BLaER1 (cell line): ENCODE measurements around the gene MAP4K2.
A peak's percentile ranks its signal among the peaks of the same experiment; 100 is the strongest.

Experiments used
- H3K27ac ChIP-seq: shearing (Covaris generic); formaldehyde crosslinking; 2 replicates; pipeline ENCODE4 v1.8.1; 2022
- H3K27me3 ChIP-seq: shearing (Covaris generic); formaldehyde crosslinking; 2 replicates; pipeline ENCODE4 v1.8.1; 2022
- H3K36me3 ChIP-seq: shearing (Covaris generic); formaldehyde crosslinking; 2 replicates; pipeline ENCODE4 v1.8.1; 2022
- H3K4me1 ChIP-seq: shearing (Covaris generic); formaldehyde crosslinking; 2 replicates; pipeline ENCODE4 v1.8.1; 2022
- H3K4me2 ChIP-seq: shearing (Covaris generic); formaldehyde crosslinking; 2 replicates; pipeline ENCODE4 v1.8.1; 2022
- H3K4me3 ChIP-seq: shearing (Covaris generic); formaldehyde crosslinking; 2 replicates; pipeline ENCODE4 v1.8.1; 2022
- H3K9ac ChIP-seq: shearing (Covaris generic); formaldehyde crosslinking; 2 replicates; pipeline ENCODE4 v1.8.1; 2022
- H3K9me3 ChIP-seq: shearing (Covaris generic); formaldehyde crosslinking; 2 replicates; pipeline ENCODE4 v1.8.1; 2022
- H4K20me1 ChIP-seq: shearing (Covaris generic); formaldehyde crosslinking; 2 replicates; pipeline ENCODE4 v1.8.1; 2022
- Cebpa-rat ChIP-seq: shearing (Covaris generic); IDR thresholded peaks from 2 replicates; pipeline ENCODE4 v1.8.1; 2022

MAP4K2 gene

DNA sequence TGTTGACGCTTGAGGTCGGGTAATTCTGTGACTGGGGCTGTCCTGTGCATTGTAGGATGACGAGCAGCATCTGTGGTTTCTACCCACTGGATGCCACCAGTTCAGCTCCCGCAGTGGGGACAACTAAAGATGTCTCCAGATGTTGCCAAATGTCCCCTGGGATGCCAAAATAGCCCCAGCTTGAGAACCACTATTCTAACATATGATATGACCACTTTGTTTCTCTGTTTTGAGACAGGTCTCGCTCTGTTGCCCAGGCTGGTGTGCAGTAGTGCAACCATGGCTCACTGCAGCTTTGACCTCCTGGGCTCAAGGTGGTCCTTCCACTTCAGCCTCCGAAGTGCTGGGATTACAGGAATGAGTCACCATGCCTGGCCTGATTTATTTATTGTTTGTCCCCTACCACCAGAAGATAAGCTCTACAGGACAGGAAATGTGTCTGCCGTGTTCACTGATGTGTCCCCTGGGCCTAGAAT lies 11.7 kb upstream of the MAP4K2 start:
- Histone ChIP-seq H3K4me1 (peaks cover 50% of the 10 kb centered on the region), H3K4me3 (no peak overlapping the region), H4K20me1 (peaks cover under 1% of the 10 kb centered on the region; the same call in 1 of the 2 replicates), H3K27me3 (no peaks in the 10 kb centered on the region), H3K4me2 (peak overlapping the region; percentile 95), H3K36me3 (no peaks in the 10 kb centered on the region), H3K9me3 (no peaks in the 10 kb centered on the region), H3K9ac (no peak overlapping the region), H3K27ac (no peak overlapping the region)
- peak; percentile 76; the same call in 1 of the 2 replicates for TF ChIP-seq Cebpa-rat

GRCh38 chr11:64813826-64814225 lies 10.8 kb upstream of the MAP4K2 start:
- no peak overlapping the region for H3K27ac ChIP-seq

GRCh38 chr11:64810891-64811272 lies 7.9 kb upstream of the MAP4K2 start:
- H3K4me1 ChIP-seq: peaks cover 64% of the 10 kb centered on the region
- H3K9ac ChIP-seq: peak overlapping the region; percentile 86; the same call in 1 of the 2 replicates
- peak overlapping the region; percentile 90 for H3K4me3 ChIP-seq
- H3K36me3 ChIP-seq: peaks cover 25% of the 10 kb centered on the region
- no peak for TF ChIP-seq Cebpa-rat
- no peaks in the 10 kb centered on the region for H3K27me3 ChIP-seq
- no peaks in the 10 kb centered on the region for H3K9me3 ChIP-seq
- peak overlapping the region; percentile 100 for H3K4me2 ChIP-seq
- peaks cover 22% of the 10 kb centered on the region; the same call in 1 of the 2 replicates for H4K20me1 ChIP-seq
- peak overlapping the region; percentile 73 for H3K27ac ChIP-seq

More at GRCh38 chr11:64813826-64814225, 10.8 kb upstream of the MAP4K2 start:
- no peaks in the 10 kb centered on the region for H3K36me3 ChIP-seq
- H4K20me1 ChIP-seq: peaks cover 7% of the 10 kb centered on the region; the same call in 1 of the 2 replicates
- peaks cover 59% of the 10 kb centered on the region for H3K4me1 ChIP-seq
- H3K4me3 ChIP-seq: no peak overlapping the region
- no peaks in the 10 kb centered on the region for H3K27me3 ChIP-seq
- no peak overlapping the region for H3K9ac ChIP-seq
- peak overlapping the region; percentile 95 for H3K4me2 ChIP-seq
- TF ChIP-seq Cebpa-rat: no peak
- no peaks in the 10 kb centered on the region for H3K9me3 ChIP-seq

DNA sequence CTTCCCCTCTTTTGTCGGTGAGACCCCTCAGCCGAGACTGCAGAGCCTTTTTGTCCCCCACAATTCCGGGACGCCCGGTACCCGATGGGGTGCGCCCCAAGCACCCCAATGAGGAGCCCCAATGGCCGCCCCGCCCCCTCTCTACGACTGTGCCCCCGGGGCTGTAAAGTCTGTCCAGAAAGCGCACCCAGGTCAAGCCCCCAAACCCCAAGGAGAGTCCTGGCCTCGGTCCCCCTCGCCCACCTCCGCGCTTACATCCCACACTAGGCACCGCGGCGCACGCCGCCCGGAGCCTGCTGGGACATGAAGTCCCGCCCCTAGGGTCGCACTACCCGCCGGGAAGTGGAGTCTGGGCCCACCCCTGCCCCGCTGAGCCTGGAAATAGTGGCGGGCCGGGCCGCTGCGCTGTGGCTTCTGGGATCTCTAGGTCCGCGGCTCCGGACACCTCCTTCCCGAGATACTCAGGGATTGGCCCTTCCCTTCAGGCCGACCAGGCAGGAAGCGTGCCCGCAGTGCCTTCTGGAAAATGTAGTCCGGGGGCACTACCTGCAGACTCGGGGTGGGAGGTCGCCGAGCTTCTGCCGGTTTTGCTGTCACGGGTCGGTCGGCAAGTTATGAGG lies 7.4 kb upstream of the MAP4K2 start, which contains the start of gene MEN1:
Gene MEN1, minus strand, starts transcription at position 281 of the 620 bp plus-strand sequence. CDS start 442 bp downstream, outside the sequence.
- H3K4me2 ChIP-seq: peak within 1 kb of the TSS; percentile 100

DNA sequence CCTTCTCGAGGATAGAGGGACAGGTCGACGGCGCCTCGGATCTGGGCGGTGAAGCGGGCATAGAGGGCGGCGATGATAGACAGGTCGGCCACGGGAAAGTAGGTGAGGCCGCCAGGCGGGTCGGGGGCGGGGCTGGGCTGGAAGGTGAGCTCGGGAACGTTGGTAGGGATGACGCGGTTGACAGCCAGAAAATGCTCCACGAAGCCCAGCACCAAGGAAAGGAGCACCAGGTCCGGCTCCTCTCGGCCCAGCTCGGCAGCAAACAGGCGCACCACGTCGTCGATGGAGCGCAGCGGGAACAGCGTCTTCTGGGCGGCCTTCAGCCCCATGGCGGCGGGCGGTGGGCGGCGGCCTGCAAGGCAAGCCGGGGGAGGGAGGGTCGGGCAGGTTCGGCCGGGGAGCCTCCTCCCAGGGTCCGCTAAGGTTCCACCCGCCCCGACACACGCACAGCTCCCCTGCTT lies 6.8 kb upstream of the MAP4K2 start:
- no peaks in the 10 kb centered on the region for H3K9me3 ChIP-seq
- TF ChIP-seq Cebpa-rat: no peak
- H3K27me3 ChIP-seq: no peaks in the 10 kb centered on the region
- peaks cover 36% of the 10 kb centered on the region for H3K36me3 ChIP-seq
- H3K4me1 ChIP-seq: peaks cover 56% of the 10 kb centered on the region
- H4K20me1 ChIP-seq: peaks cover 22% of the 10 kb centered on the region; the same call in 1 of the 2 replicates
- H3K4me2 ChIP-seq: peak overlapping the region; percentile 100
- peak overlapping the region; percentile 73 for H3K27ac ChIP-seq
- H3K4me3 ChIP-seq: peak overlapping the region; percentile 90
- peak overlapping the region; percentile 86 for H3K9ac ChIP-seq

More for the DNA sequence above, 7.4 kb upstream of the MAP4K2 start, which contains the start of gene MEN1:
- Histone ChIP-seq H4K20me1 (peaks cover 22% of the 10 kb centered on the region; the same call in 1 of the 2 replicates), H3K9me3 (no peaks in the 10 kb centered on the region), H3K4me1 (peaks cover 59% of the 10 kb centered on the region), H3K4me3 (peak within 1 kb of the TSS; percentile 90), H3K27me3 (no peaks in the 10 kb centered on the region), H3K9ac (peak within 1 kb of the TSS; percentile 86), H3K36me3 (peaks cover 30% of the 10 kb centered on the region), H3K27ac (peak within 1 kb of the TSS; percentile 73)
- no peak for TF ChIP-seq Cebpa-rat

DNA sequence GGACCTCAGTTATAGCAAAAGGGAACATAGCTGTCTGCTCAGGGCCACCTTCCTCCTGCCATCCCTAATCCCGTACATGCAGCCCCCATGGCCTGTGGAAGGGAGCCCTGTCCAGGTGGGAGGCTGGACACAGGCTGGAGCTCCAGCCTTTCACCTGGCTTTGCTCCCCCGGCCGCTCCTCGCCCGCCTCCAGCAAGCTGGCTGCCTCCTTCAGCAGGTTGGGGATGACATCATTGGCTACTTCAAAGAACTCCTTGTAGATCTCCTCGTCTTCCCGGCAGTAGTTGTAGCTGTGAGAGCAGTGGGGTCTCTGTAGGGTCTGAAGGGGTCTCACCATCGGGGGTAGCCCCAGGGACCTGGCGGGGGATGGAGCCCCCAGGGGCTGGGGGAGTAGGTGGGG lies 2.5 kb upstream of the MAP4K2 start:
- peaks cover 26% of the 10 kb centered on the region; the same call in 1 of the 2 replicates for H4K20me1 ChIP-seq
- H3K9me3 ChIP-seq: no peaks in the 10 kb centered on the region
- no peak overlapping the region for H3K9ac ChIP-seq
- no peak overlapping the region for H3K4me2 ChIP-seq
- no peak for TF ChIP-seq Cebpa-rat
- H3K4me3 ChIP-seq: no peak overlapping the region
- H3K4me1 ChIP-seq: peaks cover 65% of the 10 kb centered on the region
- H3K27ac ChIP-seq: no peak overlapping the region
- H3K36me3 ChIP-seq: peaks cover 46% of the 10 kb centered on the region
- no peaks in the 10 kb centered on the region for H3K27me3 ChIP-seq

- Histone ChIP-seq H3K36me3 (peaks cover 46% of the 10 kb centered on the region), H3K4me2 (peak overlapping the region; percentile 100), H3K27me3 (no peaks in the 10 kb centered on the region), H3K4me3 (peak overlapping the region; percentile 73), H3K9me3 (no peaks in the 10 kb centered on the region), H4K20me1 (peaks cover 24% of the 10 kb centered on the region; the same call in 1 of the 2 replicates), H3K9ac (peak overlapping the region; percentile 66), H3K27ac (peak overlapping the region; percentile 59; the same call in 1 of the 2 replicates), H3K4me1 (peaks cover 71% of the 10 kb centered on the region)
- no peak for TF ChIP-seq Cebpa-rat
Observed at GRCh38 chr11:64804346-64805210, 1.6 kb upstream of the MAP4K2 start.

DNA sequence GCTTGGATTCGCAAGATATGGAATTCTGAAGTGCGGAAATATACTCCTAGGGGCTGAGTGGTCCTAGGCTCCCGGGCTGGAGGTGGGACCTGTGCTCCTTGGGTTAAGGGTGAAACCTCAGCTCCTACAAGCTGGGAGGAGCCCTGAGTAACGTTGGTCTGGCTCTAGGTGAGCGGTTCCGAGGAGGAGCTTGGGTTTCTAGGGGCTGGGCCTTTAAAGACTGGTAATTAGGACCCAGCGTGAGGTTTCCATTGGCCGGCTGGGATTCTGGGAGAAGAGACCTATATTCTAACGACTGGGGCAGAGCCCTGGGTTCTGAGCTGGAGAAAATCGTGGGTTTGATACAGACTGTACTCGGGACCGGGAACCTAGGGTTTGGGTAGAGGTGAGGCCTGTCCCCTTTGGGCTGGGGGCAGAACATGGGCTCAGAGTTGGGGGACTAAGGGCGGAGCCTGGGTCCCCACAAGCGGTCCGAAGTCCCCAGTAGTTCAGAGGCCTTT lies 882 bp upstream of the MAP4K2 start:
- Histone ChIP-seq H3K27me3 (no peaks in the 10 kb centered on the region), H3K4me3 (peak overlapping the region; percentile 73), H3K27ac (peak overlapping the region; percentile 59), H3K36me3 (peaks cover 46% of the 10 kb centered on the region), H3K9me3 (no peaks in the 10 kb centered on the region), H4K20me1 (peaks cover 19% of the 10 kb centered on the region; the same call in 1 of the 2 replicates), H3K4me1 (peaks cover 71% of the 10 kb centered on the region), H3K9ac (peak overlapping the region; percentile 66), H3K4me2 (peak overlapping the region; percentile 100)
- no peak for TF ChIP-seq Cebpa-rat
